ENCODE data around the gene ZNF300. TPM values are rescaled to one million over a fixed set of nuclear protein-coding genes. Genes with fewer than 3 reads are reported as not detected.
"Not testable (repeated sequence)": the region's sequence is repeated elsewhere in the genome, so short reads cannot be mapped to it uniquely, and the experiment has no call there.

The ZNF300 gene
- total RNA-seq, 6 experiments from 2014 or later: 2.6 to 5.6 (median 4.6) TPM

DNA sequence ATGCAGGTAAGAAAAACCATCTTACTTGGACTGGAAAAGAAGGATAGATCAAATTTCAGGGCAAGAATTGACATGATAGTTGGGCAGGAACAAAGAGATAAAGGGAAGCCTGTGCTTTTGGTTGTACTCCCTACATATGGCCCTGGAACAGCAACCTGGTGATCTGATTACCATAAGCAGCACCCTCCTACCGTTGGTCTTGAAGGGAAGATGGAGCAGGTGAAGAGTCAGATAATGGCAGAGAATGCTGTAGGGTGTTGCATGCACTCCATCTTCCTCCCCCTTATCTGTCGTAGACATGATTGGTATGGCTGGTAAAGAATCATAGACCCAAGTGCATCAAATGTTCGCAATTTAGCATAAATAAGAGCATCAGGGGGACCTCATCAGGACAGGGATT lies 53.7 kb downstream of the ZNF300 start:
- peaks cover 30% of the 10 kb centered on the region for H3K27me3 Mint-ChIP-seq (ENCODE audit: insufficient read depth)
- peaks cover 14% of the 10 kb centered on the region for H3K4me1 Mint-ChIP-seq (ENCODE audit: low read depth)
- DNase-seq: no peak
- no peak overlapping the region for H3K4me3 Mint-ChIP-seq
- no peaks in the 10 kb centered on the region for H3K9me3 Mint-ChIP-seq
- TF ChIP-seq, protein P1, sequence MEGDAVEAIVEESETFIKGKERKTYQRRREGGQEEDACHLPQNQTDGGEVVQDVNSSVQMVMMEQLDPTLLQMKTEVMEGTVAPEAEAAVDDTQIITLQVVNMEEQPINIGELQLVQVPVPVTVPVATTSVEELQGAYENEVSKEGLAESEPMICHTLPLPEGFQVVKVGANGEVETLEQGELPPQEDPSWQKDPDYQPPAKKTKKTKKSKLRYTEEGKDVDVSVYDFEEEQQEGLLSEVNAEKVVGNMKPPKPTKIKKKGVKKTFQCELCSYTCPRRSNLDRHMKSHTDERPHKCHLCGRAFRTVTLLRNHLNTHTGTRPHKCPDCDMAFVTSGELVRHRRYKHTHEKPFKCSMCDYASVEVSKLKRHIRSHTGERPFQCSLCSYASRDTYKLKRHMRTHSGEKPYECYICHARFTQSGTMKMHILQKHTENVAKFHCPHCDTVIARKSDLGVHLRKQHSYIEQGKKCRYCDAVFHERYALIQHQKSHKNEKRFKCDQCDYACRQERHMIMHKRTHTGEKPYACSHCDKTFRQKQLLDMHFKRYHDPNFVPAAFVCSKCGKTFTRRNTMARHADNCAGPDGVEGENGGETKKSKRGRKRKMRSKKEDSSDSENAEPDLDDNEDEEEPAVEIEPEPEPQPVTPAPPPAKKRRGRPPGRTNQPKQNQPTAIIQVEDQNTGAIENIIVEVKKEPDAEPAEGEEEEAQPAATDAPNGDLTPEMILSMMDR (IDR thresholded peaks at IDR 0.05): no peak
- H3K36me3 Mint-ChIP-seq (ENCODE audit: low read depth): no peaks in the 10 kb centered on the region
- no peak overlapping the region for H3K27ac Mint-ChIP-seq

DNA sequence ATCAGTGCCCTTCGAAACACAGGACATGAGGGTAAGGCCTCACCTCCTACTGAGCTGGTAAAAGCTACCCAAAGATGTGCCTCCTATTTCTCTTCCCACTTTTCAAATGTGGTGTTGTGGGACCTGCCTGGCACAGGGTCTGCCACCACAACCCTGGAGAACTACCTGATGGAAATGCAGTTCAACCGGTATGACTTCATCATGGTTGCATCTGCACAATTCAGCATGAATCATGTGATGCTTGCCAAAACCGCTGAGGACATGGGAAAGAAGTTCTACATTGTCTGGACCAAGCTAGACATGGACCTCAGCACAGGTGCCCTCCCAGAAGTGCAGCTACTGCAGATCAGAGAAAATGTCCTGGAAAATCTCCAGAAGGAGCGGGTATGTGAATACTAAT lies 56.5 kb downstream of the ZNF300 start:
- DNase-seq: peak; percentile 4
- H3K4me1 Mint-ChIP-seq (ENCODE audit: low read depth): peaks cover 14% of the 10 kb centered on the region

DNA sequence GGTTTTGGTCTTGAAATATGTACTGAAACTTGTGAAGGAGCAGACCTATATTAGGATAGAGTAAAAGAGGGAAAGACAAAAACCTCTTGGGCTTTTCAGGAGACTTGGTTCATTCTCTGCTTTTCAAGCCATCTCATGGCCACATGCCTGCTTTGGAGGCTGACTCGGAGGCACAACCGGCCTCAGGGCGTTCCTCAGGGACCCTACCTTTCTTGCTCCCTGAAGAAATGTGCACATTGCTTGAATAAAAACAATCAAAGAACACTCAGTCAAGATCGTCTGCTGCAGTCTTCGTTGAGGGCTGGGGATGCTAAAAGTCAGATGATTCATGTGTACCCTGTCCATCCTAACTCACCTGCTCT lies 57.5 kb downstream of the ZNF300 start:
- peaks cover 34% of the 10 kb centered on the region for H3K27me3 Mint-ChIP-seq (ENCODE audit: insufficient read depth)
- H3K4me1 Mint-ChIP-seq (ENCODE audit: low read depth): peaks cover 14% of the 10 kb centered on the region
- H3K27ac Mint-ChIP-seq: no peak overlapping the region
- no peaks in the 10 kb centered on the region for H3K36me3 Mint-ChIP-seq (ENCODE audit: low read depth)
- TF ChIP-seq, protein P1 (IDR thresholded peaks at IDR 0.05): peak; percentile 19
- H3K9me3 Mint-ChIP-seq: no peaks in the 10 kb centered on the region
- DNase-seq: no peak
- no peak overlapping the region for H3K4me3 Mint-ChIP-seq

More for the DNA sequence above, 56.5 kb downstream of the ZNF300 start:
- Mint-ChIP-seq H3K27me3 (ENCODE audit: insufficient read depth) (peaks cover 34% of the 10 kb centered on the region), H3K36me3 (ENCODE audit: low read depth) (no peaks in the 10 kb centered on the region), H3K4me3 (no peak overlapping the region), H3K9me3 (no peaks in the 10 kb centered on the region), H3K27ac (no peak overlapping the region)
- TF ChIP-seq, protein P1 (IDR thresholded peaks at IDR 0.05): no peak

DNA sequence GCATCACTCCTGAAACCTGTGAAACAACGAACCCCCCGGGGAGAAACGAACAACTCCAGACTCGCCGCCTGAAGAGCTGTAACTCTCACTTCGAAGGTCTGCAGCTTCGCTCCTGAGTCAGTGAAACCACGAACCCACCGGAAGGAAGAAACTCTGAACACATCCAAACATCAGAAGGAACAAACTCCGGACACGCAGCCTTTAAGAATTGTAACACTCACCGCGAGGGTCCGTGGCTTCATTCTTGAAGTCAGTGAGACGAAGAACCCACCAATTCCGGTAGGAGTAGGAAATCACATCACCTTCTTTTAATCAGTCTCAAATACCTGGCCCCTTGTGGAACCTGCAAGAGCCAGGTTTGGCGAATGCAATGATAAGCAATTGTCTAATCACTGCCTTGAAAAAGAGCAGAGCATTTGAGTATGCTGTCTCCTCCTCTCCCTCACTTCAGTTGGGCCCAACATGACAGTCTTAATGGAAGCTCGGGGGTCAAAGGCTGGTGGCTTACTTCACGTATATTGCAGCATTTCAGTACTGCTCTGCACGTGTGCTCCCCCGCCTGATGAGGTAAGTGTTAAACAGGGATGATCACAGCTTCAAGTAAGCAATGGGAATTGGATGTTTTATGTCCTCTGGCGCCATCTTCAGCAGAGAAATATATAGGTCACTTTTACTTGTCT lies 58.0 kb downstream of the ZNF300 start:
- Mint-ChIP-seq H3K4me1 (ENCODE audit: low read depth) (peaks cover 14% of the 10 kb centered on the region), H3K27me3 (ENCODE audit: insufficient read depth) (peaks cover 33% of the 10 kb centered on the region), H3K27ac (no peak overlapping the region), H3K36me3 (ENCODE audit: low read depth) (no peaks in the 10 kb centered on the region), H3K4me3 (no peak overlapping the region), H3K9me3 (no peaks in the 10 kb centered on the region)
- TF ChIP-seq, protein P1 (IDR thresholded peaks at IDR 0.05): peak; percentile 86
- peak; percentile 82 for DNase-seq

DNA sequence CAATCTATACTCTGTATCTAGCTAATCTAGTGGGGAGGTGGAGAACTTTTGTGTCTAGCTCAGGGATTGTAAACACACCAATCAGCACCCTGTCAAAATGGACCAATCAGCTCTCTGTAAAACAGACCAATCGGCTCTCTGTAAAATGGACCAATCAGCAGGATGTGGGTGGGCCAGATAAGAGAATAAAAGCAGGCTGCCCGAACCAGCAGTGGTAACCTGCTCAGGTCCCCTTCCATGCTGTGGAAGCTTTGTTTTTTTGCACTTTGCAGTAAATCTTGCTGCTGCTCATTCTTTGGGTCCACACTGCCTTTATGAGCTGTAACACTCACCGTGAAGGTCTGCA lies 58.5 kb downstream of the ZNF300 start, which contains the start of gene IRGM:
IRGM (plus strand) TSS at position 214 of the 346 bp plus-strand sequence. CDS start 1,603 bp downstream, outside the sequence.
- not testable (repeated sequence) for H3K9me3 Mint-ChIP-seq; H3K4me3 Mint-ChIP-seq; DNase-seq; H3K36me3 Mint-ChIP-seq (ENCODE audit: low read depth); H3K27ac Mint-ChIP-seq
- peaks cover 14% of the 10 kb centered on the region for H3K4me1 Mint-ChIP-seq (ENCODE audit: low read depth)
- peaks cover 30% of the 10 kb centered on the region for H3K27me3 Mint-ChIP-seq (ENCODE audit: insufficient read depth)

DNA sequence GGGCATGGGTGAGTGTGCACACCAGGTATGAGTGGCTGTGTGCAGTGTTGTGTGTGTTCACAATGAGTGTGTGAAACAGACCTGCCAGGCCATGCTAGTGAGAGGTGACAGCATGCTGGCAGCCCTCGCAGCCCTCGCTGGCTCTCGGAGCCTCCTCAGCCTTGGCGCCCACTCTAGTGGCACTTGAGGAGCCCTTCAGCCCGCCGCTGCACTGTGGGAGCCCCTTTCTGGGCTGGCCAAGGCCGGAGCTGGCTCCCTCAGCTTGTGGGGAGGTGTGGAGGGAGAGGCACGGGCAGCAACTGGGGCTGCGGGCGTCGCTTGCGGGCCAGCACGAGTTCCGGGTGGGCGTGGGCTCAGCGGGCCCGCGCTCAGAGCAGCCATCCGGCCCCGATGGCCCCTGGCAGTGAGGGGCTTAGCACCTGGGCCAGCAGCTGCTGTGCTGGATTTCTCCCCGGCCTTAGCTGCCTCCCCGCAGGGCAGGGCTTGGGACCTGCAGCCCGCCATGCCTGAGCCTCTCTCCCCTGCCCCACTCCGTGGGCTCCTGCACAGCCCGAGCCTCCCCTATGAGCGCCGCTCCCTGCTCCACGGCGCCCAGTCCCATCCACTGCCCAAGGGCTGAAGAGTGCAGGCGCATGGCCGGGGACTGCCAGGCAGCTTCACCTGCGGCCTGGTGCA lies 59.5 kb downstream of the ZNF300 start:
- Mint-ChIP-seq H3K27me3 (ENCODE audit: insufficient read depth) (peaks cover 26% of the 10 kb centered on the region), H3K4me1 (ENCODE audit: low read depth) (peaks cover 14% of the 10 kb centered on the region)
- H3K9me3 Mint-ChIP-seq; DNase-seq; H3K27ac Mint-ChIP-seq; H3K4me3 Mint-ChIP-seq; H3K36me3 Mint-ChIP-seq (ENCODE audit: low read depth): not testable (repeated sequence)

Other genes with a start within 250 kb of the ZNF300 start
- gene MYOZ3, start 243.7 kb downstream of the ZNF300 start, total RNA-seq (2021; fragmentation: NEBNext Ultra II Directional; extraction: Animal tissue kit (Norgen Biotek cat#: 25700)): under 1 TPM in 2 of 6 experiments, not detected in 4; 0.05 to 0.14 TPM
- 10 to 100 TPM; 32.6 to 40.2 (median 35.4) TPM for gene RBM22, start 203.9 kb downstream of the ZNF300 start, total RNA-seq (2021; fragmentation: NEBNext Ultra II Directional; extraction: Animal tissue kit (Norgen Biotek cat#: 25700))
- 10 to 100 TPM; 60.1 to 76.9 (median 68.7) TPM for gene DCTN4, start 146.0 kb downstream of the ZNF300 start, total RNA-seq (2021; fragmentation: NEBNext Ultra II Directional; extraction: Animal tissue kit (Norgen Biotek cat#: 25700))
- 10 to 100 TPM; 32.5 to 51.1 (median 37.9) TPM for gene SMIM3, start 126.2 kb downstream of the ZNF300 start, total RNA-seq (2021; fragmentation: NEBNext Ultra II Directional; extraction: Animal tissue kit (Norgen Biotek cat#: 25700))
- gene IRGM, start 58.5 kb downstream of the ZNF300 start, total RNA-seq (2021; fragmentation: NEBNext Ultra II Directional; extraction: Animal tissue kit (Norgen Biotek cat#: 25700)): not detected
- 1 to 10 TPM in 1 of 6 experiments, under 1 TPM in 5; 0.66 to 1.2 (median 0.77) TPM for gene GPX3, start 115.6 kb upstream of the ZNF300 start, total RNA-seq (2021; fragmentation: NEBNext Ultra II Directional; extraction: Animal tissue kit (Norgen Biotek cat#: 25700))
- 100 to 1,000 TPM in 1 of 6 experiments, 10 to 100 TPM in 5; 81.5 to 105 (median 89.5) TPM for gene TNIP1, start 176.1 kb upstream of the ZNF300 start, total RNA-seq (2021; fragmentation: NEBNext Ultra II Directional; extraction: Animal tissue kit (Norgen Biotek cat#: 25700))

All from HFFc6 (cell line).